Measurements from ENCODE around the gene FAM53B. TPM values are rescaled to one million over a fixed set of nuclear protein-coding genes. Genes with fewer than 3 reads are reported as not detected.
A peak's percentile ranks its signal among the peaks of the same experiment; 100 is the strongest.
"Not testable (repeated sequence)": the region's sequence is repeated elsewhere in the genome, so short reads cannot be mapped to it uniquely, and the experiment has no call there.

The FAM53B gene
- total and polyA plus RNA-seq, 2 experiments from 2014 or later, result 2.1 to 10.1 TPM

GRCh38 chr10:124748166-124748565 is 4.0 kb upstream of the FAM53B start:
- Histone ChIP-seq H3K27me3 (replicated peaks; ENCODE audit: insufficient read depth) (no peaks in the 10 kb centered on the region), H4K20me1 (ENCODE audit: insufficient read depth) (no peaks in the 10 kb centered on the region), H3K4me2 (ENCODE audit: unreplicated experiment) (no peak overlapping the region), H3K4me1 (ENCODE audit: insufficient read depth) (peaks cover 18% of the 10 kb centered on the region), H3F3A (ENCODE audit: insufficient read depth) (peaks cover 27% of the 10 kb centered on the region), H2AFZ (no peak overlapping the region), H3K4me3 (no peak overlapping the region), H3K9me3 (ENCODE audit: low read depth) (no peaks in the 10 kb centered on the region), H3K36me3 (ENCODE audit: low read depth) (peaks cover 12% of the 10 kb centered on the region; the same call in 1 of the 2 replicates), H3K27ac (no peak overlapping the region), H3K9me2 (ENCODE audit: insufficient read depth) (no peaks in the 10 kb centered on the region), H3K9ac (no peak overlapping the region), H3K79me2 (ENCODE audit: insufficient read depth) (no peaks in the 10 kb centered on the region)
- in situ Hi-C loops (cut with MboI), result loop anchor here (10.0 kb wide), 1 partner anchor 213 kb away; no protein-coding TSS in a partner anchor
- 95% methylated on average over 3 of the region's 3 CpGs for WGBS, 2 experiments (ENCODE audit: low coverage in 1 of 2, low lambda C conversion rate in 2 of 2, missing lambda C conversion rate in 2 of 2)
- DNase-seq, result peak; percentile 16
- TF ChIP-seq EZH2phosphoT487 (IDR thresholded peaks at IDR 0.05; ENCODE audit: insufficient read depth, low read depth) (no peak), EZH2 (IDR thresholded peaks at IDR 0.05; ENCODE audit: insufficient read depth, poor library complexity, severe bottlenecking) (no peak)

GRCh38 chr10:124747745-124748144 is 3.6 kb upstream of the FAM53B start:
- no peaks in the 10 kb centered on the region for H3K9me2 ChIP-seq (ENCODE audit: insufficient read depth)
- no peak overlapping the region for H2AFZ ChIP-seq
- H4K20me1 ChIP-seq (ENCODE audit: insufficient read depth), result no peaks in the 10 kb centered on the region
- H3K9me3 ChIP-seq (ENCODE audit: low read depth), result no peaks in the 10 kb centered on the region
- H3K27ac ChIP-seq, result no peak overlapping the region
- no peak for DNase-seq
- H3K4me2 ChIP-seq (ENCODE audit: unreplicated experiment), result no peak overlapping the region
- no peak overlapping the region for H3K4me3 ChIP-seq
- no peaks in the 10 kb centered on the region for H3K27me3 ChIP-seq (replicated peaks; ENCODE audit: insufficient read depth)
- in situ Hi-C loops (cut with MboI), result loop anchor here (10.0 kb wide), 1 partner anchor 213 kb away; no protein-coding TSS in a partner anchor
- H3K36me3 ChIP-seq (ENCODE audit: low read depth), result peaks cover 12% of the 10 kb centered on the region; the same call in 1 of the 2 replicates
- H3K9ac ChIP-seq, result no peak overlapping the region
- peaks cover 18% of the 10 kb centered on the region for H3K4me1 ChIP-seq (ENCODE audit: insufficient read depth)
- peaks cover 27% of the 10 kb centered on the region for H3F3A ChIP-seq (ENCODE audit: insufficient read depth)
- WGBS, 2 experiments (ENCODE audit: low coverage in 1 of 2, low lambda C conversion rate in 2 of 2, missing lambda C conversion rate in 2 of 2), result 98 to 100% methylated on average over 1 of the region's 1 CpG
- no peaks in the 10 kb centered on the region for H3K79me2 ChIP-seq (ENCODE audit: insufficient read depth)
- TF ChIP-seq EZH2phosphoT487 (IDR thresholded peaks at IDR 0.05; ENCODE audit: insufficient read depth, low read depth) (no peak), EZH2 (IDR thresholded peaks at IDR 0.05; ENCODE audit: insufficient read depth, poor library complexity, severe bottlenecking) (no peak)

- peaks cover 35% of the 10 kb centered on the region for H3F3A ChIP-seq (ENCODE audit: insufficient read depth)
- no peak overlapping the region for H2AFZ ChIP-seq
- WGBS, 2 experiments (ENCODE audit: low coverage in 1 of 2, low lambda C conversion rate in 2 of 2, missing lambda C conversion rate in 2 of 2), result 80 to 88% methylated on average over 2 of the region's 2 CpGs
- H3K9me3 ChIP-seq (ENCODE audit: low read depth), result no peaks in the 10 kb centered on the region
- H3K27ac ChIP-seq, result no peak overlapping the region
- no peak overlapping the region for H3K9ac ChIP-seq
- in situ Hi-C loops (cut with MboI), result loop anchor here (10.0 kb wide), 1 partner anchor 212 kb away; no protein-coding TSS in a partner anchor
- H3K36me3 ChIP-seq (ENCODE audit: low read depth), result peaks cover 12% of the 10 kb centered on the region; the same call in 1 of the 2 replicates
- no peaks in the 10 kb centered on the region for H3K27me3 ChIP-seq (replicated peaks; ENCODE audit: insufficient read depth)
- H3K4me3 ChIP-seq, result no peak overlapping the region
- peaks cover 24% of the 10 kb centered on the region for H3K4me1 ChIP-seq (ENCODE audit: insufficient read depth)
- TF ChIP-seq EZH2 (IDR thresholded peaks at IDR 0.05; ENCODE audit: insufficient read depth, poor library complexity, severe bottlenecking) (no peak), EZH2phosphoT487 (IDR thresholded peaks at IDR 0.05; ENCODE audit: insufficient read depth, low read depth) (no peak)
- DNase-seq, result no peak
- no peaks in the 10 kb centered on the region for H4K20me1 ChIP-seq (ENCODE audit: insufficient read depth)
- H3K4me2 ChIP-seq (ENCODE audit: unreplicated experiment), result no peak overlapping the region
- H3K79me2 ChIP-seq (ENCODE audit: insufficient read depth), result peaks cover 4% of the 10 kb centered on the region; the same call in 1 of the 2 replicates
- no peaks in the 10 kb centered on the region for H3K9me2 ChIP-seq (ENCODE audit: insufficient read depth)
These were observed 2.8 kb upstream of the FAM53B start for GRCh38 chr10:124746992-124747391.

- H3K27me3 ChIP-seq (replicated peaks; ENCODE audit: insufficient read depth); H3K9me3 ChIP-seq (ENCODE audit: low read depth); H3K4me3 ChIP-seq; DNase-seq; H3K79me2 ChIP-seq (ENCODE audit: insufficient read depth); H2AFZ ChIP-seq; H3K9me2 ChIP-seq (ENCODE audit: insufficient read depth); H4K20me1 ChIP-seq (ENCODE audit: insufficient read depth); H3K4me2 ChIP-seq (ENCODE audit: unreplicated experiment): not testable (repeated sequence)
- Histone ChIP-seq H3K36me3 (ENCODE audit: low read depth) (peaks cover 12% of the 10 kb centered on the region; the same call in 1 of the 2 replicates), H3K4me1 (ENCODE audit: insufficient read depth) (peaks cover 25% of the 10 kb centered on the region), H3K27ac (peak overlapping the region; percentile 72; the same call in 1 of the 2 replicates), H3F3A (ENCODE audit: insufficient read depth) (peaks cover 38% of the 10 kb centered on the region), H3K9ac (peak overlapping the region; percentile 78; the same call in 1 of the 2 replicates)
- 98% methylated on average over 8 of the region's 8 CpGs for WGBS, 2 experiments (ENCODE audit: low coverage in 1 of 2, low lambda C conversion rate in 2 of 2, missing lambda C conversion rate in 2 of 2)
- in situ Hi-C loops (cut with MboI), result loop anchor here (10.0 kb wide), 1 partner anchor 212 kb away; no protein-coding TSS in a partner anchor
These were observed 2.3 kb upstream of the FAM53B start for GRCh38 chr10:124746447-124746846.
